A549 (cell line): ENCODE measurements around the gene NSRP1. TPM values are rescaled to one million over a fixed set of nuclear protein-coding genes. Genes with fewer than 3 reads are reported as not detected.

Source experiments
- ATAC-seq, 2 experiments: fragments of 200-7000 bp in 1 of 2; fragments of >200 bp in 1 of 2; cut with Nextera tagmentation in 1 of 2; cut with Tn5 transposase in 1 of 2; 3 replicates each; pipeline versions ENCODE4 v1.8.0 to v1.9.1; 2018 to 2020; ENCODE audit warnings: mild to moderate bottlenecking in 1 of 2, moderate library complexity in 1 of 2
- CTCF ChIA-PET: fragments of 300-600 bp; sonication (Branson Sonifier 250); formaldehyde crosslinking; extraction: SDS; loops from one replicate; lab custom pipeline; 2021; ENCODE audit warnings: antibody characterized with exemption, inconsistent platforms; lab: Yijun Ruan, JAX
- POLR2A ChIA-PET: fragments of 350-600 bp; formaldehyde crosslinking; extraction: SDS; loops from one replicate; lab custom pipeline; 2021; ENCODE audit warnings: antibody characterized with exemption, inconsistent platforms; lab: Yijun Ruan, JAX
- DNase-seq, 2 experiments: peaks; one replicate each; pipeline versions ENCODE4 v3.0.0 to v3.0.0-alpha.2; 2011 to 2016; ENCODE audit warnings: low read depth in 1 of 2, low spot score in 1 of 2
- FAIRE-seq: peaks from 2 replicates; lab custom pipeline; 2011; peaks lifted over from hg19 to GRCh38; lab: Jason Lieb, UNC
- H3K27ac ChIP-seq, 2 experiments: fragments of >200 bp; sonication (Bioruptor Twin); formaldehyde crosslinking; 3 replicates each; pipeline ENCODE4 v1.5.1; 2016 to 2017
- H3K4me1 ChIP-seq: fragments of >200 bp; sonication (Bioruptor Twin); formaldehyde crosslinking; 3 replicates; pipeline ENCODE4 v1.6.1; 2016
- H3K4me2 ChIP-seq: fragments of >200 bp; sonication (Bioruptor Twin); formaldehyde crosslinking; 3 replicates; pipeline ENCODE4 v1.6.1; 2016
- H3K4me3 ChIP-seq: fragments of >200 bp; sonication (Bioruptor Twin); formaldehyde crosslinking; 3 replicates; pipeline ENCODE4 v1.5.1; 2016
- H3K9me3 ChIP-seq: fragments of >200 bp; sonication (Bioruptor Twin); formaldehyde crosslinking; 3 replicates; pipeline ENCODE4 v1.6.1; 2016
- BCL3 ChIP-seq: fragments of >200 bp; sonication (Bioruptor Twin); formaldehyde crosslinking; IDR thresholded peaks from 3 replicates; pipeline ENCODE4 v1.6.1; 2016
- CBX8 ChIP-seq: fragments of 200-600 bp; sonication (generic); IDR thresholded peaks from 2 replicates; pipeline ENCODE4 v1.6.1; 2016
- CEBPB ChIP-seq, 2 experiments: fragments of >200 bp in 1 of 2; sonication (Bioruptor Twin) in 1 of 2; formaldehyde crosslinking in 1 of 2; IDR thresholded peaks; 2 replicates each; pipeline ENCODE4 v1.6.1; 2012 to 2016
- CHD2 ChIP-seq: fragments of 150-350 bp; IDR thresholded peaks from 2 replicates; pipeline ENCODE4 v1.6.1; 2014; ENCODE audit warnings: low read length; ENCODE audit not compliant: partially characterized antibody
- CHD4 ChIP-seq: fragments of 200-600 bp; sonication (generic); IDR thresholded peaks from 2 replicates; pipeline ENCODE4 v1.6.1; 2016; ENCODE audit warnings: antibody characterized with exemption, mild to moderate bottlenecking, borderline replicate concordance
- E2F6 ChIP-seq: IDR thresholded peaks from 2 replicates; pipeline ENCODE4 v1.6.1; 2012; ENCODE audit warnings: low read depth, borderline replicate concordance
- ELK1 ChIP-seq: fragments of 150-350 bp; IDR thresholded peaks from 2 replicates; pipeline ENCODE4 v1.6.1; 2014; ENCODE audit warnings: low read depth, mild to moderate bottlenecking, low read length
- ESRRA ChIP-seq: fragments of 150-350 bp; IDR thresholded peaks from 2 replicates; pipeline ENCODE4 v1.6.1; 2014; ENCODE audit warnings: mild to moderate bottlenecking, low read length, borderline replicate concordance
- GATA3 ChIP-seq: IDR thresholded peaks from 2 replicates; pipeline ENCODE4 v1.6.1; 2012; ENCODE audit warnings: borderline replicate concordance
- HES2 ChIP-seq: fragments of >200 bp; sonication (Bioruptor Twin); formaldehyde crosslinking; IDR thresholded peaks from 2 replicates; pipeline ENCODE4 v1.6.1; 2016
- HMGXB4 ChIP-seq: fragments of 250-450 bp; sonication (Bioruptor Pico); IDR thresholded peaks from 2 replicates; pipeline ENCODE4 v1.5.0; 2021; ENCODE audit warnings: mild to moderate bottlenecking, moderate library complexity, borderline replicate concordance
- HOXB13 ChIP-seq: fragments of 250-450 bp; sonication (Bioruptor Pico); IDR thresholded peaks from 2 replicates; pipeline ENCODE4 v1.5.0; 2020; ENCODE audit warnings: low read depth, mild to moderate bottlenecking, moderate library complexity
- JUN ChIP-seq, 2 experiments: fragments of >200 bp; sonication (Bioruptor Twin); formaldehyde crosslinking; IDR thresholded peaks; 2 replicates in 1 of 2; 3 replicates in 1 of 2; pipeline ENCODE4 v1.6.1; 2016 to 2017
- JUNB ChIP-seq: fragments of >200 bp; sonication (Bioruptor Twin); formaldehyde crosslinking; IDR thresholded peaks from 2 replicates; pipeline ENCODE4 v1.6.1; 2016
- KDM1A ChIP-seq: fragments of 200-600 bp; sonication (generic); IDR thresholded peaks from 2 replicates; pipeline ENCODE4 v1.6.1; 2016; ENCODE audit warnings: low read depth, mild to moderate bottlenecking
- MAFK ChIP-seq: fragments of 450-650 bp; IDR thresholded peaks from 2 replicates; pipeline ENCODE4 v1.6.1; 2014; ENCODE audit not compliant: partially characterized antibody
- MYC ChIP-seq: IDR thresholded peaks from 2 replicates; pipeline ENCODE4 v1.6.1; 2012; ENCODE audit warnings: mild to moderate bottlenecking, inconsistent platforms, low read length, improper control_type of control experiment, borderline replicate concordance
- NFE2L2 ChIP-seq: fragments of 150-350 bp; conservative IDR thresholded peaks from 2 replicates; pipeline ENCODE4 v1.6.1; 2014; ENCODE audit warnings: low read length
- PHF8 ChIP-seq: fragments of 200-600 bp; sonication (generic); IDR thresholded peaks from 2 replicates; pipeline ENCODE4 v1.6.1; 2016; ENCODE audit warnings: low read depth, mild to moderate bottlenecking, antibody characterized with exemption, moderate library complexity, borderline replicate concordance
- RAD21 ChIP-seq, 2 experiments: fragments of >200 bp in 1 of 2; sonication (Bioruptor Twin) in 1 of 2; formaldehyde crosslinking in 1 of 2; IDR thresholded peaks in 1 of 2; conservative IDR thresholded peaks in 1 of 2; 2 replicates in 1 of 2; 3 replicates in 1 of 2; pipeline ENCODE4 v1.6.1; 2012 to 2018; ENCODE audit warnings: inconsistent platforms in 1 of 2
- RNF2 ChIP-seq: fragments of 200-600 bp; sonication (generic); IDR thresholded peaks from 2 replicates; pipeline ENCODE4 v1.6.1; 2016; ENCODE audit warnings: low read depth, mild to moderate bottlenecking, antibody characterized with exemption, moderate library complexity, borderline replicate concordance
- TP53 ChIP-seq: fragments of 250-450 bp; sonication (Bioruptor Pico); IDR thresholded peaks from 2 replicates; pipeline ENCODE4 v1.5.0; 2021; ENCODE audit warnings: mild to moderate bottlenecking, moderate library complexity
- ZC3H11A ChIP-seq: fragments of 450-650 bp; IDR thresholded peaks from 2 replicates; pipeline ENCODE4 v1.6.1; 2014; ENCODE audit warnings: antibody characterized with exemption, mild to moderate bottlenecking
- ZNF302 ChIP-seq: fragments of 250-450 bp; sonication (Bioruptor Pico); IDR thresholded peaks from 2 replicates; pipeline ENCODE4 v1.9.0; 2021; ENCODE audit warnings: inconsistent platforms, mild to moderate bottlenecking, moderate library complexity
- WGBS: methylation state at CpG from one replicate; pipeline ENCODE4 v1.1.6; 2017; ENCODE audit errors: missing lambda C conversion rate; 5-methylcytosine and 5-hydroxymethylcytosine counted together
- polyA plus RNA-seq, 4 experiments: library from polyadenylated mRNA; depleted of rRNA in 3 of 4; stranded (reverse); fragments of >200 nt; fragmentation: RNase III in 1 of 4; extraction: RNeasy Plus Mini Kit Qiagen cat#74134 plus additional on column Dnase treatment in 1 of 4; gene quantifications; 2 replicates in 3 of 4; 3 replicates in 1 of 4; pipeline ENCODE4 v1.2.3, GENCODE V29; 2011 to 2017

NSRP1 gene
- polyA plus RNA-seq, 2 of the 4 experiments (the other 2 are of a cell fraction): 30.9 to 39.6 TPM

GRCh38 chr17:30153463-30153862, 36.8 kb downstream of the NSRP1 start:
- ATAC-seq (0 out of 6 replicates have a peak, but pooled peaks of 1 of the 2 experiments have one; percentile 19), FAIRE-seq (no peak)

GRCh38 chr17:30155389-30155788, 38.8 kb downstream of the NSRP1 start:
- TF ChIP-seq KDM1A (no peak), CHD4 (no peak), HES2 (no peak), GATA3 (no peak)
- TF ChIP-seq, all 56 proteins: peak for 0
- Histone ChIP-seq H3K9me3 (no peaks in the 10 kb centered on the region), H3K27ac (no peak overlapping the region), H3K4me2 (no peak overlapping the region), H3K4me3 (no peak overlapping the region), H3K4me1 (no peaks in the 10 kb centered on the region)
- ChIA-PET CTCF (interaction anchor here (0.6 kb wide), 1 partner anchor 65 kb away, joined by 3 read pairs; no protein-coding TSS in a partner anchor), POLR2A (no interaction called here)
- no peak for ATAC-seq
- no peak for FAIRE-seq
- no peak for DNase-seq
- 94% methylated on average over 2 of the region's 2 CpGs for WGBS

More at GRCh38 chr17:30153463-30153862, 36.8 kb downstream of the NSRP1 start:
- ChIA-PET POLR2A (no interaction called here), CTCF (interaction anchor here (0.7 to 2.4 kb wide), 3 partner anchors 28 to 105 kb away, joined by 3 to 12 read pairs (median 10); no protein-coding TSS in a partner anchor)
- Histone ChIP-seq H3K9me3 (no peaks in the 10 kb centered on the region), H3K4me2 (no peak overlapping the region), H3K4me1 (no peaks in the 10 kb centered on the region), H3K27ac (no peak overlapping the region), H3K4me3 (no peak overlapping the region)
- no peak for DNase-seq
- TF ChIP-seq MAFK: no peak

- H3K27ac ChIP-seq: no peak overlapping the region
- H3K4me2 ChIP-seq: no peak overlapping the region
- ChIA-PET CTCF (interaction anchor here (1.0 kb wide), 1 partner anchor 25 kb away, joined by 3 read pairs; no protein-coding TSS in a partner anchor), POLR2A (no interaction called here)
- no peaks in the 10 kb centered on the region for H3K9me3 ChIP-seq
- no peak overlapping the region for H3K4me3 ChIP-seq
- no peak for ATAC-seq
- no peak for TF ChIP-seq E2F6
- TF ChIP-seq CHD4: no peak
- no peak for TF ChIP-seq ELK1
- no peak for TF ChIP-seq TP53
- TF ChIP-seq BCL3: no peak
- no peak for TF ChIP-seq NFE2L2
- TF ChIP-seq PHF8: no peak
- TF ChIP-seq HMGXB4: no peak
- TF ChIP-seq MYC: no peak
- TF ChIP-seq ZNF302 (CRISPR knock-in tag): no peak
- TF ChIP-seq CBX8: no peak
- no peak for TF ChIP-seq RNF2
- no peak for TF ChIP-seq JUN (IDR thresholded peaks at IDR 0.05)
- TF ChIP-seq ESRRA: no peak
- TF ChIP-seq CHD2: no peak
- no peak for TF ChIP-seq ZC3H11A
- TF ChIP-seq HOXB13 (CRISPR knock-in tag): no peak
- no peak for TF ChIP-seq JUNB
- no peak for TF ChIP-seq RAD21 (conservative IDR thresholded peaks at IDR 0.05 in 1 of 2, IDR thresholded peaks at IDR 0.05 in 1 of 2)
- no peak for TF ChIP-seq CEBPB (IDR thresholded peaks at IDR 0.05)
- TF ChIP-seq, all 56 proteins: peak for 0
- 89% methylated on average over 3 of the region's 3 CpGs for WGBS
- peaks cover 5% of the 10 kb centered on the region; the same call in 1 of the 3 replicates for H3K4me1 ChIP-seq
- FAIRE-seq: no peak
- DNase-seq: no peak
These were observed 42.4 kb downstream of the NSRP1 start for GRCh38 chr17:30158896-30159625.
